ENCODE data around the gene KHDRBS1.
"Not testable (repeated sequence)": the region's sequence is repeated elsewhere in the genome, so short reads cannot be mapped to it uniquely, and the experiment has no call there.

The KHDRBS1 gene

GRCh38 chr1:32055416-32055815 lies 41.7 kb downstream of the KHDRBS1 start:
- TF ChIP-seq JUND (IDR thresholded peaks at IDR 0.05; ENCODE audit: low read depth) = no peak
- in situ Hi-C loops (cut with HindIII; ENCODE audit: low pct_unique_long_range_greater_than_20kb, low sequenced_read_pairs) = no loop called here
- DNase-seq (ENCODE audit: low read depth in 1 of 2, low spot score in 1 of 2) = no peak

DNA sequence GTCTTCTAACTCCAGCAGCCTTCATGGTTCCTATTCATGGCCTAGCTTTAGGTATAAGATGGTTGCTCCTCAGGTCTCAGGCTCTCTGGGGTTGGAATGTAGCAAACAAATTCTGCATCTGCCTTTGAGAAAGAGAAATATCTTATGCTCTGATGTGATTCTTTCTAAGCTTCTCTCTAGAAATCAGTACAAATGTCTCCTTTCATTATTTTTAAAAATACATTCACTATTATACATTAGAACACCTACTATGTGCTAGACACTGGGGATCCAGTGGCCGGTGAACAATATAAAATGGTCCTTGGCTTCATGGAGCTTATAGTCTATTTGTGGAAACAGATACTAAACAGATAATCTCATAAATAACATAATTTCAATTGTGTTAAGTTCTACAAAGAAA lies 42.9 kb downstream of the KHDRBS1 start:
- DNase-seq (ENCODE audit: low read depth in 1 of 2, low spot score in 1 of 2) = no peak
- no peak for TF ChIP-seq JUND (IDR thresholded peaks at IDR 0.05; ENCODE audit: low read depth)
- in situ Hi-C loops (cut with HindIII; ENCODE audit: low pct_unique_long_range_greater_than_20kb, low sequenced_read_pairs) = no loop called here

DNA sequence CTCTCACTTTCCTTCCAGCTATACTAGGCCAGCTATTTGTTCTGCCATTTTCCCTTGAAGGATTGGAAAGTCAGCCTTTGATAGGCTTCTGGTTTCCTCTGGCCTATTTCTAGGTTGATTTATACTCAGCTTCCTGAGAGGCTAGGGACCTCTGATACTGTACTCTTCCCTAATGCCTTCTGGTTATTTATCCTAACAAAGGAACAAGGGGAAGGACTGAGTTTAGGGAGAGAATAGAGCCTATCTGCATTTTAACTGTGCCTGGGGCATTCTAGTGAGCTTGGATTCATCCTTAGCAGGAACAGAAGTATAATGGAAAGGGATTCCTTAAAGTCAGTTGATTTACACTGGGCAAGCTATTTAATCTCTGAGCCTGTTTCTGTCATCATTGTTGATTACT lies 47.2 kb downstream of the KHDRBS1 start:
- no peak for DNase-seq (ENCODE audit: low read depth in 1 of 2, low spot score in 1 of 2)
- no peak for TF ChIP-seq JUND (IDR thresholded peaks at IDR 0.05; ENCODE audit: low read depth)
- in situ Hi-C loops (cut with HindIII; ENCODE audit: low pct_unique_long_range_greater_than_20kb, low sequenced_read_pairs) = no loop called here

- no peak for DNase-seq (ENCODE audit: low read depth in 1 of 2, low spot score in 1 of 2)
- in situ Hi-C loops (cut with HindIII; ENCODE audit: low pct_unique_long_range_greater_than_20kb, low sequenced_read_pairs) = no loop called here
- no peak for TF ChIP-seq JUND (IDR thresholded peaks at IDR 0.05; ENCODE audit: low read depth)
Measured at GRCh38 chr1:32062867-32063230, 49.2 kb downstream of the KHDRBS1 start.

DNA sequence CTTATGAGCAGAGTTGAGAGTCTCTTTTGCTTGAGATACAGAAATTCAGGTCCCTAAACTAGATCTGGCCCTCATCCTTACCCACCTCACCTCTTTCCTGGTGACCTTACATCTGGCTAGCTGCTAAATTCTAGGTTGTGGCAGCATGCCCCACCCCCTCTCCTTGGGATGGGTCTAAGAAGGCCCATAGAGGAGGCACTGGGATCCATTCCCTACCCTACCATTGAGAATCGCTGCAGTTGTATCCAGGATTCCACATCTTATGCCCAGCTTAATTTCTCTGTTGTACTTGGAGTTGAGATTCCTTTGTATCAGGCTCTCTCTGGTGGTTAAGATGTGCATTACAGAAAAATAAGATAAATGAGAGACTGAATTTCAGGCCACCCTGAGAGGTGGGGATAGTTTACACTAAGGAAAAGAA lies 49.6 kb downstream of the KHDRBS1 start:
- peak; percentile 11 to 74 for DNase-seq (ENCODE audit: low read depth in 1 of 2, low spot score in 1 of 2)
- TF ChIP-seq JUND (IDR thresholded peaks at IDR 0.05; ENCODE audit: low read depth) = no peak

DNA sequence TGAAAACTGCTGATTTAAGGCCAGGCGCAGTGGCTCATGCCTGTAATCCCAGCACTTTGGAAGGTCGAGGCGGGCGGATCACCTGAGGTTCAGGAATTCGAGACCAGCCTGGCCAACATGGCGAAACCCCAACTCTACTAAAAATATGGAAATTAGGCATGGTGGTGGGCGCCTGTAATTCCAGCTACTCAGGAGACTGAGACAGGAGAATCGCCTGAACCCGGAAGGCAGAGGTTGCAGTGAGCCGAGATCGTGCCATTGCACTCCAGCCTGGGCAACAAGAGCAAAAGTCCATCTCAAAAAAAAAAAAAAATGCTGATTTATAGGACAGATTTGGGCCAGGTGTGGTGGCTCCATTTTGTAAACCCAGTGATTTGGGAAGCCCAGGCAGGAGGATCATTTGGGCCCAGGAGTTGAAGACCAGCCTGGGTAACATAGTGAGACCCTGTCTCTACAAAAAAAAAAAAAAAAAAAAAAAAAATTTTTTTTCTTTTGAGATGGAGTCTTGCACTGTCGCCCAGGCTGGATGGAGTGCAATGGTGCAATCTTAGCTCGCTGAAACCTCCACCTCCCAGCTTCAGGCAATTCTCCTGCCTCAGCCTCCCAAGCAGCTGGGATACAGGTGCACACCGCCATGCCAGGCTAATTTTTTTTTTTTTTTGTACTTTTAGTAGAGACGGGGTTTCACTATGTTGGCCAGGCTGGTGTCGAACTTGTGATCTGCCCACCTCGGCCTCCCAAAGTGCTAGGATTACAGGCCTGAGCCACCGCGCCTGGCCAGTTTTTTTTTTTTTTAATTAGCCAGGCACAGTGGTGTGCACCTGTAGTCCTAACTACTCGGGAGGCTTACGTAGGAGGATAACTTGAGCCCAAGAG lies 52.2 kb downstream of the KHDRBS1 start:
- DNase-seq (ENCODE audit: low read depth in 1 of 2, low spot score in 1 of 2); in situ Hi-C loops (cut with HindIII; ENCODE audit: low pct_unique_long_range_greater_than_20kb, low sequenced_read_pairs): not testable (repeated sequence)

More for the DNA sequence above, 49.6 kb downstream of the KHDRBS1 start:
- in situ Hi-C loops (cut with HindIII; ENCODE audit: low pct_unique_long_range_greater_than_20kb, low sequenced_read_pairs) = no loop called here

DNA sequence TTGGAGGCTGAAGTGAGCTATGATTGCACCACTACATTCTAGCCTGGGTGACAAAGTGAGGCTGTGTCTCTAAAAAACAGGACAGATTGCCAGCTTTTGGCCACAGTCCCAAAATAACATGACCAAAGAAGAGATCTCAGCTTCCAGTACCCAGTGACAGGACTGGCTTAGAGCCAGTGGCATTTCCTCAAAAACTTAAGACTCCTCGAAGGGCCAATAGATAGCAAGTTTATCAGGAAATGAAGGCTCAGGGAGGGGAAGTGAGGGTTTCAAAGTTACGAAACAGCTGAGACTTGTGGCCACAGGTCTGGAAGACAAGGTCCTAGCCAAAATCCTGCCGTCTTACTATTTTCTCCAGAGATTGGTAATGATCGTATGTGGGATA lies 52.8 kb downstream of the KHDRBS1 start:
- TF ChIP-seq JUND (IDR thresholded peaks at IDR 0.05; ENCODE audit: low read depth) = no peak
- DNase-seq (ENCODE audit: low read depth in 1 of 2, low spot score in 1 of 2) = peak in 1 of 2 experiments; percentile 13
- in situ Hi-C loops (cut with HindIII; ENCODE audit: low pct_unique_long_range_greater_than_20kb, low sequenced_read_pairs) = no loop called here

DNA sequence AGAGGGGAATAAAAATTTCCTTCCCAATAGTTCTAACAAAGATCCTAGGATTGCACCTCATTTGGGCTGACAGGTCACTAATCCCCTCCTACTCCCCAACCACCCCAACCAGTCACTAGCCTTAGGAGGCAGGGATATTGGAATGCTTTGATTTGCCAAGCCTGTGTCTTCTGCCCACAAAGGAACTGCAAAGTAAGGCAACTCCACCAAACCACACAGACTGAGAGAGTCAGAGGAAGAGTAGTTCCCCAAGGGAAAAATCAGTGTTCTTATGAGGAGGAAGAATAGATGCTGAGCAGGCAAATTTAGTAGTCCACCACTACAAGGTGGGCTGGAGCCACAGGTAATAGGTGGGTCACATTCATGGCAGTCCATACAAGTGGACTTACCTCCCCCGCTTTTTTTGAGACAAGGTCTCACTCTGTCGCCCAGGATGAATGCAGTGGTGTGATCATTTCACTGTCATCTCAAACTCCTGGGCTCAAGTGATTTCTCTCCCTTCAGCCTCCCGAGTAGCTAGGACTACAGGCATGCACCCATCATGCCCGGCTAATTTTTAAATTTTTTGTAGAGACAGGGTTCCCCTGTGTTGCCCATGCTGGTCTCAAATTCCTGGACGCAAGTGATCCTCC lies 55.4 kb downstream of the KHDRBS1 start:
- DNase-seq (ENCODE audit: low read depth in 1 of 2, low spot score in 1 of 2) = peak in 1 of 2 experiments; percentile 18
- no peak for TF ChIP-seq JUND (IDR thresholded peaks at IDR 0.05; ENCODE audit: low read depth)
- in situ Hi-C loops (cut with HindIII; ENCODE audit: low pct_unique_long_range_greater_than_20kb, low sequenced_read_pairs) = no loop called here

GRCh38 chr1:32071758-32072621 lies 58.3 kb downstream of the KHDRBS1 start:
- no peak for DNase-seq (ENCODE audit: low read depth in 1 of 2, low spot score in 1 of 2)
- no peak for TF ChIP-seq JUND (IDR thresholded peaks at IDR 0.05; ENCODE audit: low read depth)
- in situ Hi-C loops (cut with HindIII; ENCODE audit: low pct_unique_long_range_greater_than_20kb, low sequenced_read_pairs) = no loop called here

GRCh38 chr1:32072622-32073298 lies 59.1 kb downstream of the KHDRBS1 start, which contains the start of gene TMEM39B:
Gene TMEM39B, plus strand, starts transcription at chr1:32072939. Its CDS starts 109 bp downstream, at chr1:32073048.
- peak; percentile 81 to 92 for DNase-seq (ENCODE audit: low read depth in 1 of 2, low spot score in 1 of 2)
- TF ChIP-seq JUND (IDR thresholded peaks at IDR 0.05; ENCODE audit: low read depth) = no peak
- in situ Hi-C loops (cut with HindIII; ENCODE audit: low pct_unique_long_range_greater_than_20kb, low sequenced_read_pairs) = no loop called here

- in situ Hi-C loops (cut with HindIII; ENCODE audit: low pct_unique_long_range_greater_than_20kb, low sequenced_read_pairs) = no loop called here
- DNase-seq (ENCODE audit: low read depth in 1 of 2, low spot score in 1 of 2) = no peak
- no peak for TF ChIP-seq JUND (IDR thresholded peaks at IDR 0.05; ENCODE audit: low read depth)
Measured at GRCh38 chr1:32073299-32074229, 59.9 kb downstream of the KHDRBS1 start.
